Neural cell (in vitro differentiated cells): Measurements from ENCODE around the gene UVRAG.
"Not testable (repeated sequence)": the region's sequence is repeated elsewhere in the genome, so short reads cannot be mapped to it uniquely, and the experiment has no call there.

Experiments
- EP300 ChIP-seq: fragments of 450-650 bp; conservative IDR thresholded peaks from 2 replicates; pipeline ENCODE4 v1.6.1; 2014; ENCODE audit warnings: antibody characterized with exemption, mild to moderate bottlenecking, moderate library complexity; ENCODE audit not compliant: poor library complexity, severe bottlenecking
- EZH2 ChIP-seq: fragments of 200-600, 300-800 bp; shearing (Covaris generic), sonication (generic); IDR thresholded peaks from 2 replicates; pipeline ENCODE4 v1.6.1; 2014; ENCODE audit warnings: antibody characterized with exemption, low read length, borderline replicate concordance, mild to moderate bottlenecking; ENCODE audit not compliant: insufficient read depth, poor library complexity, severe bottlenecking
- POLR2AphosphoS5 ChIP-seq: IDR thresholded peaks from 2 replicates; pipeline ENCODE4 v1.6.1; 2012
- SMC3 ChIP-seq: fragments of 450-650 bp; conservative IDR thresholded peaks from 2 replicates; pipeline ENCODE4 v1.6.1; 2014; ENCODE audit warnings: antibody characterized with exemption, mild to moderate bottlenecking, moderate library complexity; ENCODE audit not compliant: poor library complexity
- TF ChIP-seq, protein P1 (sequence below): fragments of 450-650 bp; IDR thresholded peaks from 2 replicates; pipeline ENCODE4 v1.5.1; 2014; ENCODE audit warnings: antibody characterized with exemption, mild to moderate bottlenecking, moderate library complexity; ENCODE audit not compliant: poor library complexity, severe bottlenecking
- TF ChIP-seq, protein P2 (sequence below): IDR thresholded peaks from 2 replicates; pipeline ENCODE4 v1.6.1; 2012; ENCODE audit warnings: borderline replicate concordance

DNA sequence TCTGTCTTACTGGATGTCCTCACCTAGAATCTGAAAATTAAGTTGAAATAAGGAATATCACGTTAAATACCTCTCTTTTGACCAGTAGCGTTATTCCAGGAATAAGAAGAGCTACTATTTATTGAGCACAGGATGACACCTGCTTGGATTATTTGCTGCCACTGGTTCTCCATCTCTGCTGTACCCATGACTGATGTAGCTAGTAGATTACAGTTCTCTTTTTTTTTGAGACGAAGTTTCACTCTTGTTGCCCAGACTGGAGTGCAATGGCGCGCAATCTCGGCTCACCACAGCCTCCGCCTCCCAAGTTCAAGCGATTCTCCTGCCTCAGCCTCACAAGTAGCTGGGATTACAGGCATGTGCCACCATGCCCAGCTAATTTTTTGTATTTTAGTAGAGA, 65.3 kb downstream of the UVRAG start:
- TF ChIP-seq, protein P1, sequence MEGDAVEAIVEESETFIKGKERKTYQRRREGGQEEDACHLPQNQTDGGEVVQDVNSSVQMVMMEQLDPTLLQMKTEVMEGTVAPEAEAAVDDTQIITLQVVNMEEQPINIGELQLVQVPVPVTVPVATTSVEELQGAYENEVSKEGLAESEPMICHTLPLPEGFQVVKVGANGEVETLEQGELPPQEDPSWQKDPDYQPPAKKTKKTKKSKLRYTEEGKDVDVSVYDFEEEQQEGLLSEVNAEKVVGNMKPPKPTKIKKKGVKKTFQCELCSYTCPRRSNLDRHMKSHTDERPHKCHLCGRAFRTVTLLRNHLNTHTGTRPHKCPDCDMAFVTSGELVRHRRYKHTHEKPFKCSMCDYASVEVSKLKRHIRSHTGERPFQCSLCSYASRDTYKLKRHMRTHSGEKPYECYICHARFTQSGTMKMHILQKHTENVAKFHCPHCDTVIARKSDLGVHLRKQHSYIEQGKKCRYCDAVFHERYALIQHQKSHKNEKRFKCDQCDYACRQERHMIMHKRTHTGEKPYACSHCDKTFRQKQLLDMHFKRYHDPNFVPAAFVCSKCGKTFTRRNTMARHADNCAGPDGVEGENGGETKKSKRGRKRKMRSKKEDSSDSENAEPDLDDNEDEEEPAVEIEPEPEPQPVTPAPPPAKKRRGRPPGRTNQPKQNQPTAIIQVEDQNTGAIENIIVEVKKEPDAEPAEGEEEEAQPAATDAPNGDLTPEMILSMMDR, result not testable (repeated sequence)
- not testable (repeated sequence) for TF ChIP-seq EP300, SMC3, POLR2AphosphoS5, EZH2
- TF ChIP-seq, protein P2, sequence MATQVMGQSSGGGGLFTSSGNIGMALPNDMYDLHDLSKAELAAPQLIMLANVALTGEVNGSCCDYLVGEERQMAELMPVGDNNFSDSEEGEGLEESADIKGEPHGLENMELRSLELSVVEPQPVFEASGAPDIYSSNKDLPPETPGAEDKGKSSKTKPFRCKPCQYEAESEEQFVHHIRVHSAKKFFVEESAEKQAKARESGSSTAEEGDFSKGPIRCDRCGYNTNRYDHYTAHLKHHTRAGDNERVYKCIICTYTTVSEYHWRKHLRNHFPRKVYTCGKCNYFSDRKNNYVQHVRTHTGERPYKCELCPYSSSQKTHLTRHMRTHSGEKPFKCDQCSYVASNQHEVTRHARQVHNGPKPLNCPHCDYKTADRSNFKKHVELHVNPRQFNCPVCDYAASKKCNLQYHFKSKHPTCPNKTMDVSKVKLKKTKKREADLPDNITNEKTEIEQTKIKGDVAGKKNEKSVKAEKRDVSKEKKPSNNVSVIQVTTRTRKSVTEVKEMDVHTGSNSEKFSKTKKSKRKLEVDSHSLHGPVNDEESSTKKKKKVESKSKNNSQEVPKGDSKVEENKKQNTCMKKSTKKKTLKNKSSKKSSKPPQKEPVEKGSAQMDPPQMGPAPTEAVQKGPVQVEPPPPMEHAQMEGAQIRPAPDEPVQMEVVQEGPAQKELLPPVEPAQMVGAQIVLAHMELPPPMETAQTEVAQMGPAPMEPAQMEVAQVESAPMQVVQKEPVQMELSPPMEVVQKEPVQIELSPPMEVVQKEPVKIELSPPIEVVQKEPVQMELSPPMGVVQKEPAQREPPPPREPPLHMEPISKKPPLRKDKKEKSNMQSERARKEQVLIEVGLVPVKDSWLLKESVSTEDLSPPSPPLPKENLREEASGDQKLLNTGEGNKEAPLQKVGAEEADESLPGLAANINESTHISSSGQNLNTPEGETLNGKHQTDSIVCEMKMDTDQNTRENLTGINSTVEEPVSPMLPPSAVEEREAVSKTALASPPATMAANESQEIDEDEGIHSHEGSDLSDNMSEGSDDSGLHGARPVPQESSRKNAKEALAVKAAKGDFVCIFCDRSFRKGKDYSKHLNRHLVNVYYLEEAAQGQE, result not testable (repeated sequence)
